Raji (cell line): ENCODE results near the gene TRIM27.

ENCODE experiments used
- POLR2A ChIP-seq: IDR thresholded peaks from 2 replicates; pipeline ENCODE4 v1.6.1; 2011; ENCODE audit warnings: low read depth, low read length, control low read depth; ENCODE audit not compliant: insufficient read depth

The TRIM27 gene

GRCh38 chr6:28880894-28881780 lies 42.6 kb downstream of the TRIM27 start:
- TF ChIP-seq POLR2A, result no peak

GRCh38 chr6:28880519-28880893 lies 43.3 kb downstream of the TRIM27 start:
- no peak for TF ChIP-seq POLR2A

GRCh38 chr6:28876710-28877109 lies 47.1 kb downstream of the TRIM27 start:
- no peak for TF ChIP-seq POLR2A

GRCh38 chr6:28875191-28875747 lies 48.5 kb downstream of the TRIM27 start:
- no peak for TF ChIP-seq POLR2A

- TF ChIP-seq POLR2A, result no peak
Measured at GRCh38 chr6:28871335-28872156, 52.2 kb downstream of the TRIM27 start.

GRCh38 chr6:28868873-28869272 lies 54.9 kb downstream of the TRIM27 start:
- TF ChIP-seq POLR2A, result no peak

- TF ChIP-seq POLR2A, result no peak
Measured at GRCh38 chr6:28867086-28867409, 56.7 kb downstream of the TRIM27 start.

- peak; percentile 39; the same call in 1 of the 2 replicates for TF ChIP-seq POLR2A
Measured at GRCh38 chr6:28865401-28866204, 58.2 kb downstream of the TRIM27 start.

- no peak for TF ChIP-seq POLR2A
Measured at GRCh38 chr6:28864326-28864923, 59.4 kb downstream of the TRIM27 start.

- TF ChIP-seq POLR2A, result no peak
Measured at GRCh38 chr6:28863604-28864325, 60.0 kb downstream of the TRIM27 start.

- TF ChIP-seq POLR2A, result no peak
Measured at GRCh38 chr6:28862077-28862476, 61.7 kb downstream of the TRIM27 start.

GRCh38 chr6:28861339-28861738 lies 62.4 kb downstream of the TRIM27 start:
- TF ChIP-seq POLR2A, result no peak

GRCh38 chr6:28860581-28860980 lies 63.2 kb downstream of the TRIM27 start:
- no peak for TF ChIP-seq POLR2A

GRCh38 chr6:28858963-28859362 lies 64.8 kb downstream of the TRIM27 start:
- no peak for TF ChIP-seq POLR2A

- TF ChIP-seq POLR2A, result no peak
Measured at GRCh38 chr6:28856620-28857005, 67.2 kb downstream of the TRIM27 start.
